SU-DHL-6 (cell line): Measurements from ENCODE around the gene PBX1.

ENCODE experiments used
- EZH2phosphoT487 ChIP-seq: fragments of 200-600 bp; sonication (generic), shearing (Covaris generic); conservative IDR thresholded peaks from 2 replicates; pipeline ENCODE4 v1.6.1; 2018; ENCODE audit warnings: mild to moderate bottlenecking, antibody characterized with exemption, low read length, moderate library complexity, mixed read lengths
- TF ChIP-seq, protein P1 (sequence below): fragments of 200-600 bp; sonication (generic); IDR thresholded peaks from one replicate; pipeline ENCODE4 v1.5.1; 2017; ENCODE audit warnings: antibody characterized with exemption, mild to moderate bottlenecking, low read length, moderate library complexity; ENCODE audit not compliant: insufficient read depth, poor library complexity, severe bottlenecking

DNA sequence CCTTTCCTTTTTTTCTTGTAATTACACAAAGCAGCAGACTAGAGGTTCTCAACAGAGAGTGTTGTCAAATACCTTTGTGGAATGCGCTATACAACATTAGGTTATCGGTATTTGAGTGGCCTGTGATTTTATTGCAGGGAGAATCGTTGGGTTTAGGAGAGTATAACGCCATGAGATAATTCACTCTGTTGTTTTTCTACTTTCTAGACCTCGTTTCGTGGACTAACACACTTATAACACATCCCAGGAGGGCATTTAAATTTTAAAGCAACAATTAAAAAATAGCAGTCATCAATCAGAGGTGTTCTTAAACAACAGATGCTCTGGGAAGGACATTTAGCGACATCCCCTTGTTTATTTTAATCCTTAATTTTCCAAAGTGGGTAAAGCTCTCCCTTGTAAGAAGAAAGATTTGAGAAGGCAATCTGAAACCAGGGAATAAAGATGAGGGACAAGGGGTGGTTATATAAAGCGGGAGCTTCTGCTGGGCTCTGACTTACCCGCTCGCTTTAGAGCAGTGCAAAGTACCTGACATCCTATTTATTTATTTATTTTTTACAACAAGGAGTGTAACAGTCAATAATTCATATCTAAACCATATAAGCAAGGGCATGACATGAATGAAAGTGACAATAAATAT, 4.9 kb downstream of the PBX1 start:
- TF ChIP-seq, protein P1, sequence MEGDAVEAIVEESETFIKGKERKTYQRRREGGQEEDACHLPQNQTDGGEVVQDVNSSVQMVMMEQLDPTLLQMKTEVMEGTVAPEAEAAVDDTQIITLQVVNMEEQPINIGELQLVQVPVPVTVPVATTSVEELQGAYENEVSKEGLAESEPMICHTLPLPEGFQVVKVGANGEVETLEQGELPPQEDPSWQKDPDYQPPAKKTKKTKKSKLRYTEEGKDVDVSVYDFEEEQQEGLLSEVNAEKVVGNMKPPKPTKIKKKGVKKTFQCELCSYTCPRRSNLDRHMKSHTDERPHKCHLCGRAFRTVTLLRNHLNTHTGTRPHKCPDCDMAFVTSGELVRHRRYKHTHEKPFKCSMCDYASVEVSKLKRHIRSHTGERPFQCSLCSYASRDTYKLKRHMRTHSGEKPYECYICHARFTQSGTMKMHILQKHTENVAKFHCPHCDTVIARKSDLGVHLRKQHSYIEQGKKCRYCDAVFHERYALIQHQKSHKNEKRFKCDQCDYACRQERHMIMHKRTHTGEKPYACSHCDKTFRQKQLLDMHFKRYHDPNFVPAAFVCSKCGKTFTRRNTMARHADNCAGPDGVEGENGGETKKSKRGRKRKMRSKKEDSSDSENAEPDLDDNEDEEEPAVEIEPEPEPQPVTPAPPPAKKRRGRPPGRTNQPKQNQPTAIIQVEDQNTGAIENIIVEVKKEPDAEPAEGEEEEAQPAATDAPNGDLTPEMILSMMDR, result no peak
- TF ChIP-seq EZH2phosphoT487, result no peak
